ENCODE data around the gene ARHGEF3. TPM values are rescaled to one million over a fixed set of nuclear protein-coding genes. Genes with fewer than 3 reads are reported as not detected.

Gene ARHGEF3
- total RNA-seq, 1 experiment from 2014 or later: 7.9 TPM

GRCh38 chr3:56776556-56776950 is 25.2 kb downstream of the ARHGEF3 start:
- no peaks in the 10 kb centered on the region for H3K9me3 Mint-ChIP-seq
- no peak for ATAC-seq
- H3K27ac Mint-ChIP-seq: no peak overlapping the region
- ChIA-PET CTCF (interaction anchor here (0.8 to 1.2 kb wide), 2 partner anchors 23 to 25 kb away, joined by 3 read pairs; partner anchors contain the start of gene ARHGEF3), POLR2A (no interaction called here)
- TF ChIP-seq TEAD1 (CRISPR knock-in tag; IDR thresholded peaks at IDR 0.05): no peak
- no peak overlapping the region for H3K4me3 Mint-ChIP-seq
- no peaks in the 10 kb centered on the region for H3K36me3 Mint-ChIP-seq
- DNase-seq (ENCODE audit: low spot score): no peak
- no peaks in the 10 kb centered on the region for H3K27me3 Mint-ChIP-seq (ENCODE audit: low read depth)
- no peaks in the 10 kb centered on the region; the same call in 1 of the 2 replicates for H3K4me1 Mint-ChIP-seq

- Mint-ChIP-seq H3K27me3 (ENCODE audit: low read depth) (no peaks in the 10 kb centered on the region), H3K4me3 (no peak overlapping the region), H3K27ac (0 out of 2 replicates have a peak overlapping the region, but pooled peaks have one; percentile 61), H3K9me3 (no peaks in the 10 kb centered on the region), H3K4me1 (no peaks in the 10 kb centered on the region; the same call in 1 of the 2 replicates), H3K36me3 (no peaks in the 10 kb centered on the region)
- ChIA-PET POLR2A (no interaction called here), CTCF (interaction anchor here (0.8 to 1.2 kb wide), 3 partner anchors 24 to 26 kb away, joined by 3 read pairs; partner anchors contain the start of gene ARHGEF3)
- no peak for TF ChIP-seq NFE2L1 (CRISPR knock-in tag; IDR thresholded peaks at IDR 0.05)
- TF ChIP-seq ATF6 (CRISPR knock-in tag; IDR thresholded peaks at IDR 0.05): no peak
- TF ChIP-seq RELA (CRISPR knock-in tag; IDR thresholded peaks at IDR 0.05; ENCODE audit: borderline replicate concordance): no peak
- DNase-seq (ENCODE audit: low spot score): no peak
- ATAC-seq: no peak
Observed at GRCh38 chr3:56775838-56776555, 25.8 kb downstream of the ARHGEF3 start.

- DNase-seq (ENCODE audit: low spot score) (no peak), ATAC-seq (no peak)
- no peak for TF ChIP-seq MLX (CRISPR knock-in tag; IDR thresholded peaks at IDR 0.05)
- TF ChIP-seq JAZF1 (CRISPR knock-in tag; IDR thresholded peaks at IDR 0.05): no peak
- TF ChIP-seq ZNF416 (CRISPR knock-in tag; IDR thresholded peaks at IDR 0.05): no peak
- no peak for TF ChIP-seq RELA (CRISPR knock-in tag; IDR thresholded peaks at IDR 0.05; ENCODE audit: borderline replicate concordance)
- no peak for TF ChIP-seq EMX1 (CRISPR knock-in tag; IDR thresholded peaks at IDR 0.05)
- TF ChIP-seq ZNF671 (CRISPR knock-in tag; IDR thresholded peaks at IDR 0.05): no peak
- TF ChIP-seq ATF2 (CRISPR knock-in tag; IDR thresholded peaks at IDR 0.05; ENCODE audit: borderline replicate concordance, low read depth): no peak
- TF ChIP-seq STAT6 (CRISPR knock-in tag; conservative IDR thresholded peaks at IDR 0.05; ENCODE audit: low read depth): no peak
- TF ChIP-seq ESRRA (CRISPR knock-in tag; IDR thresholded peaks at IDR 0.05; ENCODE audit: borderline replicate concordance): no peak
- no peak for TF ChIP-seq CREB1 (CRISPR knock-in tag; IDR thresholded peaks at IDR 0.05)
- no peak for TF ChIP-seq SP1 (CRISPR knock-in tag; conservative IDR thresholded peaks at IDR 0.05)
- no peak for TF ChIP-seq IRF2 (CRISPR knock-in tag; IDR thresholded peaks at IDR 0.05; ENCODE audit: borderline replicate concordance, low read depth)
- Mint-ChIP-seq H3K36me3 (no peaks in the 10 kb centered on the region), H3K4me1 (no peaks in the 10 kb centered on the region; the same call in 1 of the 2 replicates), H3K27me3 (ENCODE audit: low read depth) (no peaks in the 10 kb centered on the region), H3K4me3 (no peak overlapping the region), H3K27ac (no peak overlapping the region), H3K9me3 (no peaks in the 10 kb centered on the region)
- CTCF ChIA-PET: interaction anchor here (1.0 kb wide), 1 partner anchor 26 kb away, joined by 3 read pairs; no protein-coding TSS in a partner anchor
- POLR2A ChIA-PET: no interaction called here
Observed at GRCh38 chr3:56775445-56775837, 26.3 kb downstream of the ARHGEF3 start.

Data from WTC11 (cell line).